ENCODE results near the gene URM1. TPM values are rescaled to one million over a fixed set of nuclear protein-coding genes. Genes with fewer than 3 reads are reported as not detected.

Gene URM1
- total RNA-seq, 1 experiment from 2014 or later = 84.8 TPM

DNA sequence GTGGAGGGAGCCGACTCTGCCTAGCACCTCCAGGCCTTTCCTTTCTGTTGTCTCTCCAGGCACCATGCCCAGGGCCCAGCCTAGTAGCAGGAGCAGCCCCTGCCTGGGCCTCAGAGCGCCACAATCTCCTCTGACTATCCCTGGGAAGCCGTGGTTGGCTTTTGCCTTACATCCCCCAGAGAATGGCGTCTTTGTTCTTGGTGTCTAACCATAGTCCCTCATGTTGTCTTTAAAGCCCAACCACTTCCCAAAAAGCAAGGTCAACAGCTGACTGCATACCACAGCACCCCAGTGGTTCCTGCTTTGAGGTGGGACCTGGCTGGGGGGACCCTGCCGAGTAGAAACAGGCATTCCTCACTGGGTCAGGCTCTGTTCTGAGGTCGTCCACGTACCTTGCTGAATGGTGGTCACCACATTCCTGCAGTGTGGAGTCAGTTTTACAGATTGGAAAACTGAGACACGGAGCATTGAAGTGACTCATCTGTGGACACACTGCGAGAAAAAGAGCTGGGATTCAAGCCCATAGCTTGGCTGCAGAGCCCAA, 35.7 kb downstream of the URM1 start:
- H3K9me3 ChIP-seq (ENCODE audit: low read depth, low read length, poor library complexity, severe bottlenecking) = no peaks in the 10 kb centered on the region
- ChIA-PET CTCF (no interaction called here), POLR2A (ENCODE audit: low non-redundant PET) (interaction anchor here (0.7 kb wide), 1 partner anchor 24 kb away, joined by 10 read pairs; no protein-coding TSS in a partner anchor)
- H3K27me3 ChIP-seq (replicated peaks; ENCODE audit: insufficient read depth, low read depth, low read length, poor library complexity) = no peaks in the 10 kb centered on the region
- H3K4me1 ChIP-seq (ENCODE audit: insufficient read depth, low read length, poor library complexity, severe bottlenecking) = no peaks in the 10 kb centered on the region
- H3K4me3 ChIP-seq (ENCODE audit: low read depth, low read length, poor library complexity, severe bottlenecking) = no peak overlapping the region
- DNase-seq (ENCODE audit: low spot score) = no peak
- BruUV-seq (replicated peaks) = no TSS peak
- intact Hi-C loops (cut with micrococcal nuclease; ENCODE audit: unreplicated experiment) = no loop called here
- no peaks in the 10 kb centered on the region for H3K36me3 ChIP-seq (ENCODE audit: insufficient read depth, low read length, poor library complexity, severe bottlenecking)
- TF ChIP-seq, protein P1, sequence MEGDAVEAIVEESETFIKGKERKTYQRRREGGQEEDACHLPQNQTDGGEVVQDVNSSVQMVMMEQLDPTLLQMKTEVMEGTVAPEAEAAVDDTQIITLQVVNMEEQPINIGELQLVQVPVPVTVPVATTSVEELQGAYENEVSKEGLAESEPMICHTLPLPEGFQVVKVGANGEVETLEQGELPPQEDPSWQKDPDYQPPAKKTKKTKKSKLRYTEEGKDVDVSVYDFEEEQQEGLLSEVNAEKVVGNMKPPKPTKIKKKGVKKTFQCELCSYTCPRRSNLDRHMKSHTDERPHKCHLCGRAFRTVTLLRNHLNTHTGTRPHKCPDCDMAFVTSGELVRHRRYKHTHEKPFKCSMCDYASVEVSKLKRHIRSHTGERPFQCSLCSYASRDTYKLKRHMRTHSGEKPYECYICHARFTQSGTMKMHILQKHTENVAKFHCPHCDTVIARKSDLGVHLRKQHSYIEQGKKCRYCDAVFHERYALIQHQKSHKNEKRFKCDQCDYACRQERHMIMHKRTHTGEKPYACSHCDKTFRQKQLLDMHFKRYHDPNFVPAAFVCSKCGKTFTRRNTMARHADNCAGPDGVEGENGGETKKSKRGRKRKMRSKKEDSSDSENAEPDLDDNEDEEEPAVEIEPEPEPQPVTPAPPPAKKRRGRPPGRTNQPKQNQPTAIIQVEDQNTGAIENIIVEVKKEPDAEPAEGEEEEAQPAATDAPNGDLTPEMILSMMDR (conservative IDR thresholded peaks at IDR 0.05; ENCODE audit: low read depth, low read length) = no peak
- TF ChIP-seq EZH2 (IDR thresholded peaks at IDR 0.05; ENCODE audit: borderline replicate concordance, low read depth, low read length, poor library complexity, severe bottlenecking) = no peak
- H3K27ac ChIP-seq (ENCODE audit: low read depth, low read length, poor library complexity, severe bottlenecking) = no peak overlapping the region

DNA sequence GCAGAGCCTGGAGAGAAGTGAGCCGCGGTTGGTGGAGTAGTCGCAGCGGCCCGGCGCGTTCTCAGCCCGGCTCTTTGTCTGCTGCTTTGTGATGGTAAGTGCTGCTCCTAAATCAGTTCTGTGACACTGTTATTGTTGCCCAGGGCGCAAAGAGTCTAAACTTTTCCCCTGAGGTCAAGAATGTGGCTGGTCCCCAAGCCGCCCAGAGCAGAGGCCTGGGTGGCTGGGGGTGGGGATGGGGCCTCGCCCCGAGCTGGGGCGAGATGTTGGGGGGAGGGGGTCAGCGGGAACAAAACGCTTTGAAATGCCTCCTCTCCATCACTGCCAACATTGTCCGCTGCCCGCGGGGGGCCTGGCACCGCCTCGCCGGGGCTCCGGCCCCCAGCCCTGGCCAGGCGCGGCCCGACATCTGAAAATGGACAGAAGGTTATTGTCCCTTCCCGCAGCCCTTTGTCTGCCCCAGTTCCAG, 37.8 kb downstream of the URM1 start:
- CTCF ChIA-PET = interaction anchor here (3.3 kb wide), 1 partner anchor 47 kb away, joined by 27 read pairs; no protein-coding TSS in a partner anchor
- no TSS peak for BruUV-seq (replicated peaks)
- intact Hi-C loops (cut with micrococcal nuclease; ENCODE audit: unreplicated experiment) = no loop called here

DNA sequence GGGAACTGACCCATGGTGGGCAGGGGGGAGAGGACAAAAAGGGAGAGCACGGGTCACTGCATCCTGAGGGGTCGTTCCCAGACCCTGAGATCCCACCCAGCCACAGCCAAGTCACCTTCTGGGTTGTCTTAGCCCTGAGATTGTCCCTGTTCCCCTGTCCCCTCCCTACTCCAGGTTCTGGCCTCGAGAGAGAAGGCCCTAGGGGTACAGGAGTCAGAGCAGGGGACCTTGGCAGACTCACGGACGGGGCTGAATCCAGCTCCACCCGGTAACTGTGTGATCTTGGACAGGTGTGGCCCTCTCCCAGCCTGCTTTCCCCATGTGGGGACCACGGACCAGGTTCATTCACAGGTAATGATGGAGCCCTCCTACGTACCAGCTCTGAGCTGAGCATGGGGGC, 38.3 kb downstream of the URM1 start:
- POLR2A ChIA-PET (ENCODE audit: low non-redundant PET) = no interaction called here
- H3K4me3 ChIP-seq (ENCODE audit: low read depth, low read length, poor library complexity, severe bottlenecking) = no peak overlapping the region
- BruUV-seq (replicated peaks) = no TSS peak
- no peaks in the 10 kb centered on the region for H3K27me3 ChIP-seq (replicated peaks; ENCODE audit: insufficient read depth, low read depth, low read length, poor library complexity)
- no peaks in the 10 kb centered on the region for H3K36me3 ChIP-seq (ENCODE audit: insufficient read depth, low read length, poor library complexity, severe bottlenecking)
- H3K27ac ChIP-seq (ENCODE audit: low read depth, low read length, poor library complexity, severe bottlenecking) = no peak overlapping the region
- intact Hi-C loops (cut with micrococcal nuclease; ENCODE audit: unreplicated experiment) = no loop called here
- CTCF ChIA-PET = interaction anchor here (0.5 to 3.3 kb wide), 2 partner anchors 11 to 47 kb away, joined by 4 to 27 read pairs; partner anchors contain the start of gene CERCAM
- no peak for TF ChIP-seq EZH2 (IDR thresholded peaks at IDR 0.05; ENCODE audit: borderline replicate concordance, low read depth, low read length, poor library complexity, severe bottlenecking)
- TF ChIP-seq, protein P1 (conservative IDR thresholded peaks at IDR 0.05; ENCODE audit: low read depth, low read length) = no peak
- DNase-seq (ENCODE audit: low spot score) = no peak
- H3K4me1 ChIP-seq (ENCODE audit: insufficient read depth, low read length, poor library complexity, severe bottlenecking) = no peaks in the 10 kb centered on the region
- no peaks in the 10 kb centered on the region for H3K9me3 ChIP-seq (ENCODE audit: low read depth, low read length, poor library complexity, severe bottlenecking)

More for the DNA sequence above, 37.8 kb downstream of the URM1 start:
- no peak for DNase-seq (ENCODE audit: low spot score)
- Histone ChIP-seq H3K27me3 (replicated peaks; ENCODE audit: insufficient read depth, low read depth, low read length, poor library complexity) (no peaks in the 10 kb centered on the region), H3K4me1 (ENCODE audit: insufficient read depth, low read length, poor library complexity, severe bottlenecking) (no peaks in the 10 kb centered on the region), H3K36me3 (ENCODE audit: insufficient read depth, low read length, poor library complexity, severe bottlenecking) (no peaks in the 10 kb centered on the region), H3K27ac (ENCODE audit: low read depth, low read length, poor library complexity, severe bottlenecking) (no peak overlapping the region), H3K4me3 (ENCODE audit: low read depth, low read length, poor library complexity, severe bottlenecking) (no peak overlapping the region), H3K9me3 (ENCODE audit: low read depth, low read length, poor library complexity, severe bottlenecking) (no peaks in the 10 kb centered on the region)
- POLR2A ChIA-PET (ENCODE audit: low non-redundant PET) = no interaction called here
- TF ChIP-seq, protein P1 (conservative IDR thresholded peaks at IDR 0.05; ENCODE audit: low read depth, low read length) = no peak
- no peak for TF ChIP-seq EZH2 (IDR thresholded peaks at IDR 0.05; ENCODE audit: borderline replicate concordance, low read depth, low read length, poor library complexity, severe bottlenecking)

Data from A673 (cell line).